ENCODE measurements around the gene TNFRSF4. TPM values are rescaled to one million over a fixed set of nuclear protein-coding genes. Genes with fewer than 3 reads are reported as not detected.

The TNFRSF4 gene
- total and polyA plus RNA-seq, 2 of the 8 experiments (the other 6 are each of a cell fraction or from before 2014, with no cell fraction given): 0.06 TPM; not detected in 1

GRCh38 chr1:1173793-1174415 lies 40.0 kb downstream of the TNFRSF4 start, which contains the start of gene TTLL10 (continued):
- TF ChIP-seq CTCF (IDR thresholded peaks at IDR 0.05; ENCODE audit: control extremely low read depth in 1 of 3, insufficient read depth in 1 of 3, low read depth in 1 of 3, low read length in 3 of 3) (peak in 1 of 3 experiments; percentile 15; a peak in 1 of 4 replicates), RAD21 (IDR thresholded peaks at IDR 0.05 in 1 of 2, conservative IDR thresholded peaks at IDR 0.05 in 1 of 2; ENCODE audit: low read depth in 2 of 2, low read length in 2 of 2) (peak; percentile 15 to 29), GABPA (IDR thresholded peaks at IDR 0.05; ENCODE audit: borderline replicate concordance, insufficient read depth, low read length) (no peak), ZNF274 (IDR thresholded peaks at IDR 0.05; ENCODE audit: borderline replicate concordance, extremely low read depth, low read length) (no peak), BCL11A (IDR thresholded peaks at IDR 0.05; ENCODE audit: low read depth in 2 of 2, low read length in 2 of 2) (no peak), E2F6 (IDR thresholded peaks at IDR 0.05) (peak; percentile 70), POLR2A (IDR thresholded peaks at IDR 0.05; ENCODE audit: control extremely low read depth in 1 of 2, low read depth in 2 of 2, low read length in 2 of 2) (no peak), BRCA1 (IDR thresholded peaks at IDR 0.05; ENCODE audit: low read depth, low read length) (no peak), MAX (IDR thresholded peaks at IDR 0.05) (peak; percentile 60; the same call in 1 of the 2 replicates), CBX5 (IDR thresholded peaks at IDR 0.05; ENCODE audit: low read depth, low read length) (no peak), JUN (IDR thresholded peaks at IDR 0.05; ENCODE audit: low read depth, low read length) (no peak)
